ENCODE data around the gene RNF44. TPM values are rescaled to one million over a fixed set of nuclear protein-coding genes. Genes with fewer than 3 reads are reported as not detected.

RNF44 gene
- total RNA-seq, 1 experiment from 2014 or later, result 172 TPM

GRCh38 chr5:176485176-176485575 is 52.0 kb downstream of the RNF44 start:
- Histone ChIP-seq H3K9ac (ENCODE audit: extremely low read depth, insufficient read length, low read length) (no peak overlapping the region), H3K4me1 (ENCODE audit: insufficient read depth, low read length) (no peaks in the 10 kb centered on the region), H3K79me2 (ENCODE audit: insufficient read depth, low read length) (no peaks in the 10 kb centered on the region), H4K5ac (ENCODE audit: insufficient read length, low read depth, low read length) (no peak overlapping the region), H3K9me3 (ENCODE audit: control insufficient read depth, low read depth, low read length) (no peaks in the 10 kb centered on the region), H4K8ac (replicated peaks; ENCODE audit: insufficient read length, low read depth, low read length) (no peak overlapping the region), H2BK5ac (ENCODE audit: insufficient read length, low read length) (no peak overlapping the region), H3K79me1 (ENCODE audit: insufficient read depth, low read depth, low read length, poor library complexity, severe bottlenecking) (peaks cover 6% of the 10 kb centered on the region), H2BK20ac (ENCODE audit: low read depth, low read length, poor library complexity, severe bottlenecking) (no peak overlapping the region), H2BK15ac (ENCODE audit: low read depth, low read length) (no peak overlapping the region), H3K14ac (ENCODE audit: insufficient read depth, low read length) (no peak overlapping the region), H2BK12ac (ENCODE audit: insufficient read length, low read depth, low read length) (no peak overlapping the region), H3K27me3 (ENCODE audit: insufficient read depth, low read length) (no peaks in the 10 kb centered on the region), H3K4ac (ENCODE audit: low read depth, low read length) (no peak overlapping the region), H3K23me2 (ENCODE audit: insufficient read length, low read depth, low read length, poor library complexity, severe bottlenecking) (no peaks in the 10 kb centered on the region), H2AFZ (ENCODE audit: low read length) (no peak overlapping the region), H4K20me1 (ENCODE audit: control insufficient read depth, insufficient read depth, insufficient read length) (no peaks in the 10 kb centered on the region), H3K56ac (ENCODE audit: insufficient read length, low read depth, low read length) (no peak overlapping the region), H2AK5ac (ENCODE audit: insufficient read length, low read length) (no peak overlapping the region), H3K18ac (ENCODE audit: insufficient read length, low read depth, low read length) (no peak overlapping the region), H4K91ac (ENCODE audit: insufficient read length, low read depth, low read length) (no peak overlapping the region), H3K27ac (ENCODE audit: insufficient read length, low read depth, low read length) (no peak overlapping the region), H3T11ph (ENCODE audit: low read length) (no peak overlapping the region), H3K23ac (ENCODE audit: insufficient read length, low read depth, low read length) (no peak overlapping the region), H3K4me2 (ENCODE audit: insufficient read depth, insufficient read length, low read length) (no peak overlapping the region), H2BK120ac (ENCODE audit: low read depth, low read length, poor library complexity, severe bottlenecking) (no peak overlapping the region)
- Mint-ChIP-seq H3K4me1 (no peaks in the 10 kb centered on the region), H3K36me3 (ENCODE audit: insufficient read depth in 1 of 3, low read depth in 3 of 3) (peaks cover 16 to 65% (median 45%) of the 10 kb centered on the region in 3 experiments; a peak in 6 of 7 replicates), H3K27me3 (ENCODE audit: low read depth) (no peaks in the 10 kb centered on the region), H3K27ac (no peak overlapping the region), H3K4me3 (no peak overlapping the region), H3K9me3 (no peaks in the 10 kb centered on the region; a peak in 1 of 5 replicates)
- no peak for DNase-seq
- WGBS (ENCODE audit: extremely low coverage, insufficient read length, low lambda C conversion rate), result no CpG with 5 or more reads among the region's 2 CpGs
- TF ChIP-seq CTCF (conservative IDR thresholded peaks at IDR 0.05), result no peak

All from H9 (cell line).